ENCODE data around the gene GPC3. TPM values are rescaled to one million over a fixed set of nuclear protein-coding genes. Genes with fewer than 3 reads are reported as not detected.

The GPC3 gene
- total RNA-seq, 5 donors from 2014 or later (not counting 1 experiment from before 2014, with no cell fraction given): 0.72 to 1.5 (median 1.1) TPM

GRCh38 chrX:133850399-133850798 is 135.0 kb downstream of the GPC3 start:
- H3K9me3 ChIP-seq: no peaks in the 10 kb centered on the region
- POLR2A ChIA-PET: interaction anchor here in 1 of 2 donors (0.6 kb wide), 1 partner anchor 101 kb away, joined by 3 read pairs; no protein-coding TSS in a partner anchor
- Mint-ChIP-seq H3K4me3 (no peak overlapping the region), H3K36me3 (no peaks in the 10 kb centered on the region), H3K9me3 (no peaks in the 10 kb centered on the region), H3K27me3 (peaks cover 0 to 20% of the 10 kb centered on the region in 2 donors), H3K27ac (no peak overlapping the region), H3K4me1 (no peaks in the 10 kb centered on the region)
- CTCF ChIA-PET: no interaction called here
- DNase-seq (no peak), ATAC-seq (replicated peaks in 1 of 4) (no peak)
- no peaks in the 10 kb centered on the region for H3K4me1 ChIP-seq (ENCODE audit: control insufficient read depth in 1 of 2, extremely low read depth in 1 of 2, insufficient read depth in 2 of 2, low read length in 2 of 2)
- H3K4me3 ChIP-seq (ENCODE audit: control insufficient read depth in 1 of 2, extremely low read depth in 1 of 2, low read length in 1 of 2): no peak overlapping the region
- no peaks in the 10 kb centered on the region for H3K27me3 ChIP-seq (replicated peaks in 1 of 2; ENCODE audit: control insufficient read depth in 2 of 2, extremely low read depth in 1 of 2, insufficient read depth in 2 of 2, low read length in 1 of 2)
- H3K27ac ChIP-seq (ENCODE audit: low read length): no peak overlapping the region
- H3K36me3 ChIP-seq (ENCODE audit: control insufficient read depth in 2 of 2, extremely low read depth in 1 of 2, insufficient read depth in 1 of 2, low read length in 1 of 2): no peaks in the 10 kb centered on the region
- no CpG with 5 or more reads among the region's 2 CpGs for WGBS (ENCODE audit: insufficient coverage)

GRCh38 chrX:133849676-133850075 is 135.7 kb downstream of the GPC3 start:
- H3K4me1 ChIP-seq (ENCODE audit: control insufficient read depth in 1 of 2, extremely low read depth in 1 of 2, insufficient read depth in 2 of 2, low read length in 2 of 2): no peaks in the 10 kb centered on the region
- no peaks in the 10 kb centered on the region for H3K36me3 ChIP-seq (ENCODE audit: control insufficient read depth in 2 of 2, extremely low read depth in 1 of 2, insufficient read depth in 1 of 2, low read length in 1 of 2)
- no peak overlapping the region for H3K4me3 Mint-ChIP-seq
- no peak overlapping the region for H3K4me3 ChIP-seq (ENCODE audit: control insufficient read depth in 1 of 2, extremely low read depth in 1 of 2, low read length in 1 of 2)
- no peak overlapping the region for H3K27ac Mint-ChIP-seq
- no peaks in the 10 kb centered on the region for H3K36me3 Mint-ChIP-seq
- no peaks in the 10 kb centered on the region for H3K4me1 Mint-ChIP-seq
- no peaks in the 10 kb centered on the region for H3K9me3 Mint-ChIP-seq
- no peak for DNase-seq
- ATAC-seq (replicated peaks in 1 of 4): no peak
- no peak overlapping the region for H3K27ac ChIP-seq (ENCODE audit: low read length)
- CTCF ChIA-PET: no interaction called here
- POLR2A ChIA-PET: no interaction called here
- H3K27me3 Mint-ChIP-seq: peaks cover 0 to 20% of the 10 kb centered on the region in 2 donors
- no peaks in the 10 kb centered on the region for H3K9me3 ChIP-seq
- H3K27me3 ChIP-seq (replicated peaks in 1 of 2; ENCODE audit: control insufficient read depth in 2 of 2, extremely low read depth in 1 of 2, insufficient read depth in 2 of 2, low read length in 1 of 2): no peaks in the 10 kb centered on the region

- no CpG with 5 or more reads among the region's 6 CpGs for WGBS (ENCODE audit: insufficient coverage)
- Histone ChIP-seq H3K27ac (ENCODE audit: low read length) (no peak overlapping the region), H3K4me1 (ENCODE audit: control insufficient read depth in 1 of 2, extremely low read depth in 1 of 2, insufficient read depth in 2 of 2, low read length in 2 of 2) (no peaks in the 10 kb centered on the region), H3K4me3 (ENCODE audit: control insufficient read depth in 1 of 2, extremely low read depth in 1 of 2, low read length in 1 of 2) (no peak overlapping the region), H3K9me3 (no peaks in the 10 kb centered on the region), H3K27me3 (replicated peaks in 1 of 2; ENCODE audit: control insufficient read depth in 2 of 2, extremely low read depth in 1 of 2, insufficient read depth in 2 of 2, low read length in 1 of 2) (no peaks in the 10 kb centered on the region), H3K36me3 (ENCODE audit: control insufficient read depth in 2 of 2, extremely low read depth in 1 of 2, insufficient read depth in 1 of 2, low read length in 1 of 2) (no peaks in the 10 kb centered on the region)
- Mint-ChIP-seq H3K36me3 (no peaks in the 10 kb centered on the region), H3K27me3 (peaks cover 0 to 15% of the 10 kb centered on the region in 2 donors), H3K27ac (no peak overlapping the region), H3K9me3 (no peaks in the 10 kb centered on the region), H3K4me1 (no peaks in the 10 kb centered on the region), H3K4me3 (no peak overlapping the region)
- DNase-seq (no peak), ATAC-seq (replicated peaks in 1 of 4) (no peak)
- ChIA-PET CTCF (no interaction called here), POLR2A (no interaction called here)
These were observed 137.9 kb downstream of the GPC3 start for GRCh38 chrX:133847340-133847994.

- H3K27ac Mint-ChIP-seq: no peak overlapping the region
- no peak for DNase-seq
- CTCF ChIA-PET: no interaction called here
- no peaks in the 10 kb centered on the region for H3K36me3 Mint-ChIP-seq
- H3K4me1 Mint-ChIP-seq: no peaks in the 10 kb centered on the region
- no peak overlapping the region for H3K27ac ChIP-seq (ENCODE audit: low read length)
- H3K27me3 ChIP-seq (replicated peaks in 1 of 2; ENCODE audit: control insufficient read depth in 2 of 2, extremely low read depth in 1 of 2, insufficient read depth in 2 of 2, low read length in 1 of 2): no peaks in the 10 kb centered on the region
- no peaks in the 10 kb centered on the region for H3K36me3 ChIP-seq (ENCODE audit: control insufficient read depth in 2 of 2, extremely low read depth in 1 of 2, insufficient read depth in 1 of 2, low read length in 1 of 2)
- H3K9me3 Mint-ChIP-seq: no peaks in the 10 kb centered on the region
- no peak overlapping the region for H3K4me3 Mint-ChIP-seq
- POLR2A ChIA-PET: no interaction called here
- H3K4me3 ChIP-seq (ENCODE audit: control insufficient read depth in 1 of 2, extremely low read depth in 1 of 2, low read length in 1 of 2): no peak overlapping the region
- H3K27me3 Mint-ChIP-seq: peaks cover 0 to 17% of the 10 kb centered on the region in 2 donors
- no peaks in the 10 kb centered on the region for H3K9me3 ChIP-seq
- WGBS (ENCODE audit: insufficient coverage): no CpG with 5 or more reads among the region's 2 CpGs
- ATAC-seq (replicated peaks in 1 of 4): no peak
- no peaks in the 10 kb centered on the region for H3K4me1 ChIP-seq (ENCODE audit: control insufficient read depth in 1 of 2, extremely low read depth in 1 of 2, insufficient read depth in 2 of 2, low read length in 2 of 2)
These were observed 139.1 kb downstream of the GPC3 start for GRCh38 chrX:133846311-133846710.

GRCh38 chrX:133840415-133840814 is 145.0 kb downstream of the GPC3 start:
- no peaks in the 10 kb centered on the region for H3K4me1 ChIP-seq (ENCODE audit: control insufficient read depth in 1 of 2, extremely low read depth in 1 of 2, insufficient read depth in 2 of 2, low read length in 2 of 2)
- ATAC-seq (replicated peaks in 1 of 4): no peak
- DNase-seq: no peak
- Mint-ChIP-seq H3K4me1 (no peaks in the 10 kb centered on the region), H3K36me3 (no peaks in the 10 kb centered on the region), H3K27me3 (peaks cover 0 to 11% of the 10 kb centered on the region in 2 donors), H3K4me3 (no peak overlapping the region), H3K27ac (no peak overlapping the region), H3K9me3 (no peaks in the 10 kb centered on the region)
- ChIA-PET POLR2A (no interaction called here), CTCF (interaction anchor here in 1 of 2 donors (0.9 kb wide), 1 partner anchor 11 kb away, joined by 3 read pairs; no protein-coding TSS in a partner anchor)
- H3K27ac ChIP-seq (ENCODE audit: low read length): no peak overlapping the region
- H3K36me3 ChIP-seq (ENCODE audit: control insufficient read depth in 2 of 2, extremely low read depth in 1 of 2, insufficient read depth in 1 of 2, low read length in 1 of 2): no peaks in the 10 kb centered on the region
- no peaks in the 10 kb centered on the region for H3K27me3 ChIP-seq (replicated peaks in 1 of 2; ENCODE audit: control insufficient read depth in 2 of 2, extremely low read depth in 1 of 2, insufficient read depth in 2 of 2, low read length in 1 of 2)
- H3K9me3 ChIP-seq: no peaks in the 10 kb centered on the region
- WGBS (ENCODE audit: insufficient coverage): no CpG with 5 or more reads among the region's 2 CpGs
- no peak overlapping the region for H3K4me3 ChIP-seq (ENCODE audit: control insufficient read depth in 1 of 2, extremely low read depth in 1 of 2, low read length in 1 of 2)

- DNase-seq (peak in 15 of 35 experiments; percentile 0 to 43 (median 11)), ATAC-seq (replicated peaks in 1 of 4) (no peak)
- no peak overlapping the region for H3K4me3 Mint-ChIP-seq
- H3K27ac Mint-ChIP-seq: no peak overlapping the region
- ChIA-PET POLR2A (interaction anchor here in 1 of 2 donors (0.6 kb wide), 1 partner anchor 147 kb away, joined by 5 read pairs; no protein-coding TSS in a partner anchor), CTCF (interaction anchor here (0.9 to 1.2 kb wide), 2 partner anchors 11 to 45 kb away, joined by 4 read pairs; no protein-coding TSS in a partner anchor)
- Histone ChIP-seq H3K4me1 (ENCODE audit: control insufficient read depth in 1 of 2, extremely low read depth in 1 of 2, insufficient read depth in 2 of 2, low read length in 2 of 2) (no peaks in the 10 kb centered on the region), H3K4me3 (ENCODE audit: control insufficient read depth in 1 of 2, extremely low read depth in 1 of 2, low read length in 1 of 2) (no peak overlapping the region), H3K9me3 (no peaks in the 10 kb centered on the region), H3K36me3 (ENCODE audit: control insufficient read depth in 2 of 2, extremely low read depth in 1 of 2, insufficient read depth in 1 of 2, low read length in 1 of 2) (no peaks in the 10 kb centered on the region), H3K27me3 (replicated peaks in 1 of 2; ENCODE audit: control insufficient read depth in 2 of 2, extremely low read depth in 1 of 2, insufficient read depth in 2 of 2, low read length in 1 of 2) (no peaks in the 10 kb centered on the region), H3K27ac (ENCODE audit: low read length) (no peak overlapping the region)
- no peaks in the 10 kb centered on the region for H3K36me3 Mint-ChIP-seq
- WGBS (ENCODE audit: insufficient coverage): no CpG with 5 or more reads among the region's 5 CpGs
- H3K4me1 Mint-ChIP-seq: no peaks in the 10 kb centered on the region
- no peaks in the 10 kb centered on the region for H3K9me3 Mint-ChIP-seq
- peaks cover 0 to 11% of the 10 kb centered on the region in 2 donors for H3K27me3 Mint-ChIP-seq
These were observed 146.4 kb downstream of the GPC3 start for GRCh38 chrX:133838761-133839676.
